HG03460 (cell line): ENCODE results near the gene GDF10.

Experiments
- ATAC-seq: cut with Tn5 transposase; IDR thresholded peaks from one replicate; pipeline ENCODE4 v1.9.1; 2021; ENCODE audit not compliant: unreplicated experiment

The GDF10 gene

DNA sequence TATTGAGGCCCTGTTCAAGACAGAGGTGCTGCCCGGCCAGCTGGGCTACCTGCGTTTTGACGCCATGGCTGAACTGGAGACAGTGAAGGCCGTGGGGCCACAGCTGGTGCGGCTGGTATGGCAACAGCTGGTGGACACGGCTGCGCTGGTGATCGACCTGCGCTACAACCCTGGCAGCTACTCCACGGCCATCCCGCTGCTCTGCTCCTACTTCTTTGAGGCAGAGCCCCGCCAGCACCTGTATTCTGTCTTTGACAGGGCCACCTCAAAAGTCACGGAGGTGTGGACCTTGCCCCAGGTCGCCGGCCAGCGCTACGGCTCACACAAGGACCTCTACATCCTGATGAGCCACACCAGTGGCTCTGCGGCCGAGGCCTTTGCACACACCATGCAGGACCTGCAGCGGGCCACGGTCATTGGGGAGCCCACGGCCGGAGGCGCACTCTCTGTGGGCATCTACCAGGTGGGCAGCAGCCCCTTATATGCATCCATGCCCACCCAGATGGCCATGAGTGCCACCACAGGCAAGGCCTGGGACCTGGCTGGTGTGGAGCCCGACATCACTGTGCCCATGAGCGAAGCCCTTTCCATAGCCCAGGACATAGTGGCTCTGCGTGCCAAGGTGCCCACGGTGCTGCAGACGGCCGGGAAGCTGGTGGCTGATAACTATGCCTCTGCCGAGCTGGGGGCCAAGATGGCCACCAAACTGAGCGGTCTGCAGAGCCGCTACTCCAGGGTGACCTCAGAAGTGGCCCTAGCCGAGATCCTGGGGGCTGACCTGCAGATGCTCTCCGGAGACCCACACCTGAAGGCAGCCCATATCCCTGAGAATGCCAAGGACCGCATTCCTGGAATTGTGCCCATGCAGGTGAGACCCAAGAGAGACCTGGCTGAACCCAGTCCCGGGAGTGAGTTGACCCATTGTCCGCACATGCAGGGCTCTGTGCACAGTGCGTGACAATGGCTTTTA is 51.0 kb downstream of the GDF10 start:
- no peak for ATAC-seq

DNA sequence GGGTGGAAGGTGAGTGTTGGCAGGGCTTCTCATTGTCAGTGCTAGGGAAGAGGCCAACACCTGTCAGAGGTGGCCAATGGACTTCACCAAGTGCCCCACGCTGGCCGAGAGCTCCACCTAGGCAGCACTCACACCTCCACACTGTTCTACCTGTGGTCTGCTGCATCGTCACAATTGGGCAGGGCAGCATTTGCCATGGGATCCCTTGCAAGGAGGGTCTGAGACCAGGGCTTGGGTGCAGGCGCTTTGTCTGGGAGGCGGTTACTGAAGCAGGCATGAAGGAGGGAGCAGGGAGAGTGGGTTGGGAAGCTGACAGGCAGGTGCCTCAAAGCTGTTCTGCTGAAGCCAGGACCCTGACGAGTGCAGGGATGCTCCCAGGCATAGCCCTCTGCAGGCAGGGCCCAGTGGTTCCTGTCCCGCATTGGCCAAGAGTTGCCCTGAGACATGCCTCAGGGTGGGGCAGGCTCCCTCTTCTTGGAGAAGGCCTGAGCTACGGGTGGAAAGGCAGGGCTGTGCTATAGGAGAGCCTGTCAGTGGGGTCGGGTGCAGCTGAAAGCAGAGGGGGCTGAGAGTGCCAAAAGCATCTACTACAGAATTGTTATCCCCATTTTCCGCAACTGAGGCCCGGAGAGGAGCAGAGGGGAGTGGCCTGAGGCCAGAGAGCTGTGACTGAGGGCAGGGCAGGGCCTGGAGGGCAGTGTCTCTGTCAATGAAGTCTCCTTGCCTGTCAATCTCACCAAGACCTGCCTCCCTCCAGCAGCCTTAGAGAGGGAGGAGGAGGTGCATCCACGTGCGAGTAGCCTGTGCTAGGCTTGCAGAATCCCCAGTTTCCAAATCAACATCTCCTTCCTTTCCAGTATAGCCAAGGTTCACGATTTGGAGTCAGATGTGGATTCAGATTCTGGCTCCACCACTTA is 52.2 kb downstream of the GDF10 start:
- no peak for ATAC-seq

DNA sequence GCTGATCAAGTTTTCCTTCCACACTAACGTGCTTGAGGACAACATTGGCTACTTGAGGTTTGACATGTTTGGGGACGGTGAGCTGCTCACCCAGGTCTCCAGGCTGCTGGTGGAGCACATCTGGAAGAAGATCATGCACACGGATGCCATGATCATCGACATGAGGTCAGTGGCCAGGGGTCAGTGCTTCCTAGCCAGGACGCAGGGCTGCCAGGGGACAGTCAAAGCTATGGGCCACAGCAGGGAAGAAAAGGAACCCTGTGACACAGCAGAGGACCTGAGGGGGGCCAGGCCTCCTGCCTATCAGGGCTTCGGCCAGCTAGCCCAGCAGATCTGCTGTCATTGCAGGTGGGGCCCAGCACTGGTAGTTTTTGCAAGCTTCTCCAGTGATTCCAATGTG is 53.4 kb downstream of the GDF10 start:
- no peak for ATAC-seq

DNA sequence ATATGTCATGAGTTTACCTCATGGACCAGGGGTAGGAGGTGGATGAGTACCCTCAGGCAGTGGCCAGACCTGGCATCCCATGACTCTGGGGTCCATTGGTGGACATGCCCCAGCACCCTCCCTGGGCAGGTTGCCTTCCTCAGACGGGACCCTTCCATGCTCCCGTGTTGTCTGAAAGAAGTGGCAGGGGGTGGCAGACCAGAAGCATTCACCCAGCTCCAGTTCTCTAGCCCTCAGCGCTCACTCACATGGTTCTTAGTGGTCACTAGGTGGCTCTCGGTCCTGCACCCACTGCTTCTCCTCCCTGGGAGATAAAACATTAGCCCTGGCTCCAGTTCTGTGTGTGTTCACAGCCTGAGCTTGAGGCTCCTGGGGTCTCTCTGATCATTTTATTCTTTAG is 54.2 kb downstream of the GDF10 start:
- ATAC-seq = no peak

DNA sequence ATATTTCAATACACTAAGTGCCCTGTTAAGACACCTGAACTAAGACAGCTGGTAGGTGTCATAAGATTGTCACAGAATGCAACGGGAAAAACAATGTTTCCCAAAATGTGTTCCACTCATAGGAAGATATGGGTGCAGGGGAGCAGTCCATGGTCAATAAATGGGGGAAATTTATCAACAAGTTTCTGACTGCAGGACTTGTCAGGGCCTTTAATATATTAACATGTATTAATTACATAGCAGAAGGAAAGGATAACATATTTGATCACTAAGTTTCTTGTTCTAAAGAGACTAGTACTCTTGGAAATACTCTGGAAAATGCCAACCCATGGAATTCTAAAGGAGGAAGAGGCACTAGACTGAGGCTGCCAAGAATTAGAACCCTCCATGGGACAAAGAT is 54.9 kb downstream of the GDF10 start:
- ATAC-seq = no peak

DNA sequence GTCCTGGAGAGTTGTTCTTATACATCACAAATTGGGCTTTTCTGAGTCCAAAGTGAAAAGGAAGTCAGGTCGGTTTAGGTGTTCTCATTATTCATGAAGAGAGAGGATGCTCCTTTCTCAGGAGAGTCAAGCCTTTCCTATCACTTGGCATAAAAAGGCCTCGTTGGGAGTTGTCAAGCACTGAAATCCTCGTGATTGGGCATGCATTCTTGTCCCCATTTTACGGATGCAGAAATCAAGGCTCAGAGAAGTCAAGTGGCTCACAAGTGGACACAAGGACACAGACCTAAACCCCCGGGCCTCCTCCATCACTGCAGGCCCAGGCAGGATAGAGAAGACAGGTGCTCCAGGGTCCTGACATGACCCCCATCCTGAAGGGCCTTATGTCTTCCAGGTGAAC is 56.7 kb downstream of the GDF10 start:
- no peak for ATAC-seq

DNA sequence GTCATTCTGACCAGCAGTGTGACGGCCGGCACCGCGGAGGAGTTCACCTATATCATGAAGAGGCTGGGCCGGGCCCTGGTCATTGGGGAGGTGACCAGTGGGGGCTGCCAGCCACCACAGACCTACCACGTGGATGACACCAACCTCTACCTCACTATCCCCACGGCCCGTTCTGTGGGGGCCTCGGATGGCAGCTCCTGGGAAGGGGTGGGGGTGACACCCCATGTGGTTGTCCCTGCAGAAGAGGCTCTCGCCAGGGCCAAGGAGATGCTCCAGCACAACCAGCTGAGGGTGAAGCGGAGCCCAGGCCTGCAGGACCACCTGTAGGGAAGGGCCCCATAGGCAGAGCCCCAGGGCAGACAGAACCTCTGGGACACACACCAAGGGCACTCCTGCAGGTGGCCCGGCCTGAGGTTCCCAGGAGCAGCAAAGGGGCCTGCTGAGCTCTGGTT is 57.2 kb downstream of the GDF10 start:
- no peak for ATAC-seq

DNA sequence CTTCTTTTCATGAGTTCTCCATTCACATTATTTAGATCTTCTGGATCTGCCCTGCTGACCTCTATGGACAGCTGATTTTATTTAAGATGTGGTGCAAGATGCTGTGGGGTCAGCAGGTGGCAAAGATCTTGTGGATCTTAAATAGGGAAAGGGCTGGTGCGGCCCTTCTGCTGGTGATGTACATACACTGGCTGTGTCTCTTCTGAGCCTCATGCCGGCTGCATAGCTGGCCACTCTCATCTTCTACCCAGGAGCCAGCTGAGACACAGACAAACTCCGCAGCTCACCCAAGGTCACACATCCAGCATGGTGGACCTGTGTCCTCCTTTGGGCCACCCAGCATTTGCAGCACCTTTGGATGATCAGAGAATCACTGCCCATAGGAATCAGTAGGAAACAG is 57.9 kb downstream of the GDF10 start:
- ATAC-seq = no peak

DNA sequence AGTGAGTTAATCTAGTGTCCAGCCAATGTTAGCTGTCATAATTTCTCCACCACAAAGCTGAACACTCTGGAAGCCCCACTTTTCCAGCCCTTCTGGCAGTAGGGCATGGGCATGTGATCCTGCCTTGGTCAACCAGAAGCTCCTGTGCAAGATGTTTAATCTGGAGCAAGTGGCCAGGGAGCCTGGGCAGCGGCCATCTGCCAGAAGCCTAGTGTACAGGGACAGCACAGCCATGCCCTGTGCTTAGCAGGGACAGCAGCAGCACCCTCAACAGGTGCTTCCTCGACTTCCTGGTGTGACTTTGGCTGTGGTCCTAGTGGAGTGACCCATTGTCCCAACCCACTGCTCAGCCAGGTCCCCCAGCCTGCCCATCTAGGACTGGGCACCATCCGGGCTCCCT is 58.5 kb downstream of the GDF10 start:
- ATAC-seq = no peak

DNA sequence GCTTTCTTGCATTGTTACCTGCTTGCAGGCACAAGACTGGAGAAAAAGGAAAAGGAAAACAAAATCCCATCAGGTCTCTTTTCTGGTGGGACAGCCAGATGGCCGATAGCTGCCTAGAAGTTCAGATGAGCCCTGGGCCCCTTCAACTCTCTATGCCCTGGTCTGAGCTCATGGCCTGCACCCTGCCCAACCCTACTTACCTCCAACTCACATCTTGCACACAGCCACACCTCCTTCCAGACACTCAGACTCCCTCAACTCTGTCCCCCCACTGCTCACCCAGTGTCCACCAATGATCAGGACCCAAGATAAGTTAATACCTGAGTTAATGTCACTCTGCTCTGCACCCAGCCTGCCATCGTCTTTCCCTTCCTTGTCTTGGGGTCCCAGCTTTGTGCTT is 59.1 kb downstream of the GDF10 start:
- ATAC-seq = no peak

DNA sequence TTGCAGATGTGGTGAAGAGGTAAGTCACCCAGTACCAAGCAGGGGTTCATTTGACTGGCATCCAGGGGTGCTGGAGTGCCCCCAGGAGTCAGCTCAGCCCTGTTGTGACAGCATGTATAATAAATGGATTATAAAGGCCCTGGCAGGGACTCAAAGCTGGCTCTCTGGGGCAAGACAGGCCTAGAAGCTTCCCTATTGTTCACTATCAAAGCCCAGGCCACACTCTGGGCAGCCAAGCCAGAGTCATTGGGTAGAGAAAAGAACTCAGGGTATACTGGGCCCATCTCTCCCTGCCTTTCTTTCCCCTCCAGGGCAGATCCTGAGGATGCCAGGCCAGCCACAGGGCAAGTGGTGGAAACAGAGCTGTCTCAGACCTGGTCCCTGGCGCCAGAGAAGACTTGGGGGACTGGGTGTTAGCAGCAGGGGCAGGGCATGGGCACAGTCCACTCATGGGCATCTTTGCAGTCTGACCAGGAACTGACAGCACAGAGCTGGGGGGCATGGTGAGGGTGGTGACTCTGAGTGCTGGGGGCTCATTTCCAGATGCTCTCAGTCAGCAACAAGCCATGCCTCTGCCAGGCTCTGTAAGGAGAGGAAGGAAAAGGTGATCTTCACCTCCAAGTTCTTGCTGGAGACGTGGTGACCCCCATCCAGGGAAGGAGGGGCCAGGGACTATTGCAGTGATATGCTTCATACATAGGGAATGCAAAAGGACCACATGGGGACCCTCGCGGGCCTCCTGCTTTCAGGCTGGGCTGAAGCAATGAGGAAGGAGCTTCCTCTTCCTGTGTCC is 59.8 kb downstream of the GDF10 start:
- ATAC-seq = no peak

DNA sequence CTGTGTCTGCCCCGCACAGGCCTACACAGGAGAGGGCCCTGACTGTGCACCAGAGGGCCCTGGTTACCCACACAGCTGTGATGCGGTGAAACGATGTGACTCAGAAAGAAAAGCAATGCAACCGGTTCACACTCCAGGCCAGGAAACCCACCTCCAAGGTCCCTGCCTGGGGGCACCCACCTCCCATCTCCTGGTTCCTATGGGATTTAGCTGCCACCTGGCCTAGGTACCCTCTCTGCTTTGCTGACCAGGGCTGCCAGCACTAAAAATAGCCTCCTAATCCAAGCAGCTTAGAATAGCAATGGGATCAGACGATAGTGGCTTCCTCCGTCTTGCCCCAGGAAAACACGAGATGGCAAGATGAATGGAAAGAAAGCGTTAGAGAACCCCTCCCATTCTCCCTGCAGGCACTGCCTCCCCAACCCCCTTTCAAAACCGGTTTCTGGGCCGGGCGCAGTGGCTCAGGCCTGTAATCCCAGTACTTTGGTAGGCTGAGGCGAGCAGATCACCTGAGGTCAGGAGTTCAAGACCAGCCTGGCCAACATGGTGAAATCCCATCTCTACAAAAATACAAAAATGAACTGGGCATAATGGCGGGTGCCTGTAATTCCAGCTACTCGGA is 60.5 kb downstream of the GDF10 start:
- ATAC-seq = no peak

DNA sequence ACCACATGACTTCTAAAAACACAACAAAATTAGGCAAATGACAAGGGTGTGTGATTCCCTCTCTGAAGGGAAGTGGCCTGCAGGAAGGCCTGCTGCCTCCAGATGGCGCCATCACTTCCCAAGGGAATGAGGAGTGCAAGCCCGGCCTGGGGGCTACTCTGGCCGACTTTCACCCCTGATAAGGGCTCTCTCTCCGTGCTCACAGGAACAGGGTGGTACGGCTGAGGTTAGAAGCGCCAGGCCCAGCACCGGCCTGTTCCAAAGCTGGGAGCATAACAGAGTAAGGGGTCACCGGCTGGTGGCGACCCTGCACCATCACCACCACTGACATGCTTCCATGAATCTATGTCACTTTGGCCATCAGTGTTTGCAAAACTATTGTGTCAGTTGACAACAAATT is 61.3 kb downstream of the GDF10 start:
- no peak for ATAC-seq

DNA sequence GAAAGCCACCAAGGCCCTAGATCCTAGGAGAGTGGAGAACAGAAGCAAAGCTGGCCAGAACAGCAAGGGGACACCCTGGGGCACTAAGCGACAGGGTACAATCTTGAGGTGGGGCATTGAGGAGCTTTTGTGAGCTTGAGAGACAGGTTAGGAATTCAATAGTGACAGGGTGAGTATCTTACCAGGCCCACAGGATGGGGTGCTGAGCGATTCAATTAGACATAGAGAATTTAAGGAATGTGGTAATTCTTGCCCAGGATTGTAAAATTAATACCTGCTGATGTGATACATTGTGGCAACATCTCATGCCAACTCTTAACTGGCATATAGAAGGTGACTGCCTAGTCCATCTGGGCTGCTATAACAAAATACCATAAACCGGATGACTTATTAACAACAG is 62.2 kb downstream of the GDF10 start:
- ATAC-seq = no peak
